NCI-H1694 treated with DMSO at 0.1 percent for 48 hours (cell line): ENCODE results near the gene KHDC1.
"Not testable (repeated sequence)": the region's sequence is repeated elsewhere in the genome, so short reads cannot be mapped to it uniquely, and the experiment has no call there.

Source experiments
- DNase-seq: peaks from one replicate; lab custom pipeline; 2025; lab: John Stamatoyannopoulos, UW

The KHDC1 gene, protein sequence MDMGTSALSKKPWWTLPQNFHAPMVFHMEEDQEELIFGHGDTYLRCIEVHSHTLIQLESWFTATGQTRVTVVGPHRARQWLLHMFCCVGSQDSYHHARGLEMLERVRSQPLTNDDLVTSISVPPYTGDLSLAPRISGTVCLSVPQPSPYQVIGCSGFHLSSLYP

GRCh38 chr6:73262671-73263569 lies at the start of gene KHDC1:
KHDC1 (minus strand) TSS chr6:73263196; CDS start chr6:73242517, 20,679 bp downstream.
- peak; percentile 34 for DNase-seq

DNA sequence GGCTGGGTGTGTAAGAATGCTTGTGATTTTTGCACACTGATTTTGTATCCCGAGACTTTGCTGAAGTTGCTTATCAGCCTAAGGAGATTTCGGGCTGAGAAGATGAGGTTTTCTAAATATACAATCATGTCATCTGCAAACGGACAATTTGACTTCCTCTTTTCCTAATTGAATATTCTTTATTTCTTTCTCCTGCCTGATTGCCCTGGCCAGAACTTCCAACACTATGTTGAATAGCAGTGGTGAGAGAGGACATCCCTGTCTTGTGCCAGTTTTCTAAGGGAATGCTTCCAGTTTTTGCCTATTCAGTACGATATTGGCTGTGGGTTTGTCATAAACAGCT lies 47.5 kb upstream of the KHDC1 start:
- not testable (repeated sequence) for DNase-seq

- DNase-seq = peak; percentile 21
Observed at GRCh38 chr6:73309785-73310502, 46.9 kb upstream of the KHDC1 start.

DNA sequence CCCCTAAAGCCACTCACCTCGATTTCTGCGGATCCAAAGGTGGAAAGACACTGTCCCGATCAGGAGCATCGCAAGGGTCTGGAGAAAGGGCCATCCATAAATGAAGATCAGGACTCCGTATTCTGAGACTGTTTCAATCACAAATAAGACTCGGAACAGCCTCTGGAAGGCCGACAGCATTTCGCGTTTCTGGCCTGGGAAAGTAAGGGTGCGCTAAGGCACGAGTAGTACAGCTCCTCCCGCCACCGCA lies 46.5 kb upstream of the KHDC1 start:
- DNase-seq = no peak

GRCh38 chr6:73308712-73309534 lies 45.9 kb upstream of the KHDC1 start:
- DNase-seq = no peak

GRCh38 chr6:73303773-73304172 lies 40.8 kb upstream of the KHDC1 start:
- not testable (repeated sequence) for DNase-seq

DNA sequence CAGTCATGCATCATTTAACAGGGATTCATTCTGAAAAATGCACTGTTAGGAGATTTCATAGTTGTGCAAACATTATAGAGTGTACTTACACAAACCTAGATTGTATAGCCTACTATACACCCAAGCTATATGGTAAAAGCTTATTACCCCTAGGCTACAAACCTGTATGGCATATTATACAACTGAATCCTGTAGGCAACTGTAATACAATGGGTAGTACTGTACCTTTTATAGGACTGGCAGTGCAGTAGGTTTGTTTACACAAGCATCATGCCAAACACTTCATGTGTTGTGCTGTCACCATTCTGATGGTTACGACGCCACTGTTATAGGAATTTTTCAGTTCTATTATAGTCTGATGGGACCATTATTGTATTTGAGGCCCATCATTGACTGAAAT lies 39.3 kb upstream of the KHDC1 start:
- no peak for DNase-seq

GRCh38 chr6:73299151-73299971 lies 36.4 kb upstream of the KHDC1 start:
- no peak for DNase-seq

DNA sequence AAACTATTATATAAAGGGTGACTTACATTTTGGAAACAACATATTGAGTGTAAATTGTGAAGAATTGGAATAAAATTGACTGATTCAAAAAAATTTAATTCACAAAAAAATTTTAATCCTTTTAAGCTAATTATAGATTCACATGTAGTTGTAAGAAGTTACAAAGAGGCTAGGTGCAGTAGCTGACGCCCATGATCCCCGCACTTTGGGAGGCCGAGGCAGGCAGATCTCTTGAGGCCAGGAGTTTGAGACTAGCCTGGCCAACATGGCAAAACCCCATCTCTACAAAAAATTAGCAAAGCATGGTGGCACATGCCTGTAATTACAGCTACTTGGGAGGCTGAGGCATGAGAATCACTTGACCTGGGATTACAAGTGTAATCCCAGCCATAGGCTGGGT lies 30.3 kb upstream of the KHDC1 start:
- DNase-seq = no peak

DNA sequence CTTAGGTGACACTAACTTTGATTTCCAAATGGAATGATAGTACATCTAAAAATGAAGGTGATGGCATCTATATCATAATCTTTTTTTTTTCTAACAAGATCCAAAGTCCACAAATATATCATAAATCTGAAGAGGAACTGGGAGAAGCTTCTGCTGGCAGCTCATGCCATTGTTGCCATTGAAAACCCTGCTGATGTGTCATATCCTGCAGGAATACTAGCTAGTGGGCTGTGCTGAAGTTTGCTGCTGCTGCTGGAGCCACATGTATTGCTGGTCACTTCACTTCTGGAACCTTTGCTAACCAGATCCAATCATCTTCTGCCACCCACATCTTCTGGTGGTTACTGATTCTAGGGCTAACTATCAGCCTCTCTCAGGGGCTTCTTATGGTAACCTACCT lies 27.4 kb upstream of the KHDC1 start:
- no peak for DNase-seq

- DNase-seq = no peak
Observed at GRCh38 chr6:73286752-73287151, 23.8 kb upstream of the KHDC1 start.

GRCh38 chr6:73285674-73286283 lies 22.8 kb upstream of the KHDC1 start:
- peak; percentile 33 for DNase-seq

DNA sequence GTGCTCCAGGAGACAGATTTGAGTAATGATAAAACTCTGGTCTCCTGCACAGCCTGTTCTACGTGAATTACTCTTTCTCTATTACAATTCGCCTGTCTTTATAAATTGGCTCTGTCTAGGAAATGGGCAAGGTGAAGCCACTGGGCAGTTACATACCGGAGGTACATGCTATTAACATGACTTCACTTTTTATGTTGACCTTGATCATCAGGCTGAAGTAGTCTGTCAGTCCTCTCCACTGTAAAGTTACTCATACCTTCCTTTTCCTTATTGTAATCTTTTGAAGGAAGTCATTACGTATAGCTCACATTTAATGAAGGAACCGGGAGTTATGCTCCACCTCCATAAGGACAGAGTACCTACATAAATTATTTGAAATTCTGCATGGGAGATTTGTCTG lies 19.9 kb upstream of the KHDC1 start:
- no peak for DNase-seq

GRCh38 chr6:73281684-73282083 lies 18.7 kb upstream of the KHDC1 start:
- DNase-seq = not testable (repeated sequence)

- not testable (repeated sequence) for DNase-seq
Observed at GRCh38 chr6:73269296-73269695, 6.3 kb upstream of the KHDC1 start.

- DNase-seq = not testable (repeated sequence)
Observed at GRCh38 chr6:73268896-73269295, 5.9 kb upstream of the KHDC1 start.

GRCh38 chr6:73264446-73264845 lies 1.4 kb upstream of the KHDC1 start:
- DNase-seq = no peak

- DNase-seq = no peak
Observed at GRCh38 chr6:73263570-73263909, 544 bp upstream of the KHDC1 start.

DNA sequence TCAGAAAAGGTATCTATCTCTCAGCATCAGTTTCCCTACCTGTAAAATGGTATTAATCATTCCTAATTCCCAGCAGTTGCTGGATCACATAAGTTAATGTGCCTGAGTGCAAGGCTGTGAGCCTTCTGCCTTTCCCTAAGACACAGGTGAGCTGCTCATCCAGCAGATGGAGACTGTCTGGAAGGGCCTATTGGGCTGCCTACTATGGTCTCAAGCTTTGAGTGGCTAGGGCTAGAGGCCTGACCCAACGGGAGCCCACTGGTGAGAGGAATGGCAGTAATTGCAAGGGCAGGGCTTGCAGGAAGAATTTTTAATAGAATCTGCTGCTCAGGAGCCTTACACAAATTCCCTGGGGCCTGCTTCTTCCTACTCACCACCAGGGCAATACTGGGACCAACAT lies 4.3 kb downstream of the KHDC1 start:
- no peak for DNase-seq

DNA sequence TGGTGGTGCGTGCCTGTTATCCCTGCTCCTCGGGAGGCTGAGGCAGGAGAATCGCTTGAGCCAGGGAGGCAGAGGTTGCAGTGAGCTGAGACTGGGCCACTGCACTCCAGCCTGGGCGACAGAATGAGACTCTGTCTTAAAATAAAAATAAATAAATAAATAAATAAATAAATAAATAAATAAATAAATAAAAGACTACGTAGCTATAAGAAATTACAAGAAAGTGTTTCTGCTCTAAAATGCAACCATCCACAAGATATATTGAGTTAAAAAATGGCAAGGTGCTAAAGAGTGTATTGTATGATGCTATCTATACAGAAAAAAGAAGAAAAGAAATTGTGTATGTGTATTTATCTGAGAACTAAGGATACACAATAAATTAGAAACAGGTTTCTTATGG lies 8.7 kb downstream of the KHDC1 start:
- not testable (repeated sequence) for DNase-seq

- no peak for DNase-seq
Observed at GRCh38 chr6:73252703-73253102, 10.3 kb downstream of the KHDC1 start.
